GM12875 (cell line): ENCODE data around the gene BST1.

Experiments used
- H3K4me3 ChIP-seq: one replicate; pipeline ENCODE4 v1.5.1; 2011; ENCODE audit warnings: low read depth, low read length, control low read depth
- CTCF ChIP-seq: IDR thresholded peaks from 2 replicates; pipeline ENCODE4 v1.5.1; 2011; ENCODE audit warnings: low read depth, mild to moderate bottlenecking, control low read depth, inconsistent platforms, low read length, moderate library complexity, borderline replicate concordance; ENCODE audit not compliant: insufficient read depth

Gene BST1

GRCh38 chr4:15765391-15765790 is 62.5 kb downstream of the BST1 start:
- H3K4me3 ChIP-seq = no peak overlapping the region
- no peak for TF ChIP-seq CTCF

GRCh38 chr4:15765910-15766697 is 63.2 kb downstream of the BST1 start:
- H3K4me3 ChIP-seq = no peak overlapping the region
- no peak for TF ChIP-seq CTCF

- H3K4me3 ChIP-seq = no peak overlapping the region
- TF ChIP-seq CTCF = no peak
Measured at GRCh38 chr4:15766821-15767220, 64.0 kb downstream of the BST1 start.

- no peak for TF ChIP-seq CTCF
- no peak overlapping the region for H3K4me3 ChIP-seq
Measured at GRCh38 chr4:15769202-15769601, 66.3 kb downstream of the BST1 start.

GRCh38 chr4:15771216-15772058 is 68.6 kb downstream of the BST1 start:
- TF ChIP-seq CTCF = no peak

GRCh38 chr4:15774020-15774420 is 71.2 kb downstream of the BST1 start:
- no peak for TF ChIP-seq CTCF
- H3K4me3 ChIP-seq = no peak overlapping the region

More at GRCh38 chr4:15771216-15772058, 68.6 kb downstream of the BST1 start:
- H3K4me3 ChIP-seq = no peak overlapping the region
